SH-SY5Y (cell line): Measurements from ENCODE around the gene CTNNA3.

Experiments
- GATA2 ChIP-seq: IDR thresholded peaks from 2 replicates; pipeline ENCODE4 v1.6.1; 2011; ENCODE audit warnings: mild to moderate bottlenecking, low read depth, low read length
- GATA3 ChIP-seq: IDR thresholded peaks from 2 replicates; pipeline ENCODE4 v1.6.1; 2011; ENCODE audit warnings: low read depth, mild to moderate bottlenecking, low read length, moderate library complexity

The CTNNA3 gene

GRCh38 chr10:65911151-65911835 lies 1784.7 kb downstream of the CTNNA3 start:
- no peak for TF ChIP-seq GATA3
- no peak for TF ChIP-seq GATA2

- TF ChIP-seq GATA2 = no peak
- TF ChIP-seq GATA3 = no peak
These were observed 1785.8 kb downstream of the CTNNA3 start for GRCh38 chr10:65910209-65910608.

GRCh38 chr10:65907199-65907712 lies 1788.7 kb downstream of the CTNNA3 start:
- no peak for TF ChIP-seq GATA2

- TF ChIP-seq GATA3 (no peak), GATA2 (no peak)
These were observed 1792.4 kb downstream of the CTNNA3 start for GRCh38 chr10:65903620-65904019.

GRCh38 chr10:65900271-65900670 lies 1795.7 kb downstream of the CTNNA3 start:
- no peak for TF ChIP-seq GATA2
- no peak for TF ChIP-seq GATA3

GRCh38 chr10:65898055-65898454 lies 1797.9 kb downstream of the CTNNA3 start:
- TF ChIP-seq GATA3 (no peak), GATA2 (no peak)

GRCh38 chr10:65894961-65895360 lies 1801.0 kb downstream of the CTNNA3 start:
- TF ChIP-seq GATA3 (no peak), GATA2 (no peak)

GRCh38 chr10:65894379-65894778 lies 1801.6 kb downstream of the CTNNA3 start:
- no peak for TF ChIP-seq GATA2
- no peak for TF ChIP-seq GATA3

- no peak for TF ChIP-seq GATA2
- TF ChIP-seq GATA3 = no peak
These were observed 1802.3 kb downstream of the CTNNA3 start for GRCh38 chr10:65893676-65894075.

- no peak for TF ChIP-seq GATA3
- TF ChIP-seq GATA2 = no peak
These were observed 1803.7 kb downstream of the CTNNA3 start for GRCh38 chr10:65892284-65892683.

GRCh38 chr10:65891073-65891981 lies 1804.7 kb downstream of the CTNNA3 start:
- no peak for TF ChIP-seq GATA2
- TF ChIP-seq GATA3 = no peak

- no peak for TF ChIP-seq GATA2
- no peak for TF ChIP-seq GATA3
These were observed 1831.5 kb downstream of the CTNNA3 start for GRCh38 chr10:65864529-65864928.

- TF ChIP-seq GATA2 (no peak), GATA3 (no peak)
These were observed 1832.0 kb downstream of the CTNNA3 start for GRCh38 chr10:65864036-65864435.
